Activated CD8-positive, alpha-beta memory T cell treated with anti-CD3 and anti-CD28 coated beads, Interleukin-2, amount 10 ng/mL, durations not matched to agents 7 days and 5 days (primary cell): ENCODE data around the gene KRTAP5-3. TPM values are rescaled to one million over a fixed set of nuclear protein-coding genes. Genes with fewer than 3 reads are reported as not detected.

Experiments used
- ATAC-seq: fragments of 150-1000 bp; cut with Tn5 transposase; one replicate; pipeline ENCODE4 v1.10.0; 2021; ENCODE audit warnings: moderate library complexity
- CTCF ChIA-PET: fragments of 350-600 bp; sonication (Branson Sonifier 250); formaldehyde crosslinking; loops from one replicate; lab custom pipeline; 2021; ENCODE audit warnings: antibody characterized with exemption; lab: Charles Lee
- DNase-seq: peaks from one replicate; pipeline ENCODE4 v3.0.0-alpha.2; 2020
- H3K27ac Mint-ChIP-seq: one replicate; pipeline ENCODE4 v1.8.0; 2021; ENCODE audit warnings: mild to moderate bottlenecking, mixed read lengths
- H3K27me3 Mint-ChIP-seq: one replicate; pipeline ENCODE4 v1.8.0; 2021; ENCODE audit warnings: mixed read lengths
- H3K36me3 Mint-ChIP-seq: one replicate; pipeline ENCODE4 v1.8.0; 2021; ENCODE audit warnings: mild to moderate bottlenecking, mixed read lengths
- H3K4me1 Mint-ChIP-seq: one replicate; pipeline ENCODE4 v1.8.0; 2021; ENCODE audit warnings: mixed read lengths
- H3K4me3 Mint-ChIP-seq: one replicate; pipeline ENCODE4 v1.8.0; 2021; ENCODE audit warnings: mild to moderate bottlenecking, moderate library complexity, mixed read lengths
- H3K9me3 Mint-ChIP-seq: one replicate; pipeline ENCODE4 v1.8.0; 2022; ENCODE audit warnings: low read depth, mixed read lengths
- total RNA-seq, 2 experiments: library from RNA; stranded (reverse); gene quantifications; one replicate each; pipeline ENCODE4 v1.2.3, GENCODE V29; 2021

Gene KRTAP5-3
- total RNA-seq, 2 experiments from 2014 or later, result not detected

DNA sequence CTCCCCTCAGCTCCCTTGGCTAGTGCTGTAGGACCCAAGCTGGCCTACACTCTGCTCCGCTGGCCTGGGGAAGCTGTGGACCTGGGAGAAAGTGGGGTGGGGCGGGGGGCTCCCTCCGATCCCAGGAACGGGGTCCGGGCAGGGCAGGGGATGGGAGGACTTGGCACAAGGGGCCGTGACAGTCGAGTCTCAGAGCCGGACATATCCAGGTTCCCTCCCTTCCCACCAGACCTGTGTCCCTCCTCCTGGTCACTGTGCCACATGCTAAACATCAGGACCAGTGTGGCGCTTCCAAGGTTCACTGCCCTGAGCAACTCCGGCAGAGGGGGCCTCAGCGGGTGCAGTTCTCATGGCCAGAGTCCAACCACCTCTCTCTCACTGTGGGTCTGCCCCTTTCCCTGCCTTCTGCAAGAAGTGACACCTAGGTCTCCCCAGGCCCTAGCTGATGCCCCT lies 38.2 kb downstream of the KRTAP5-3 start:
- no peak for DNase-seq
- H3K36me3 Mint-ChIP-seq, result no peaks in the 10 kb centered on the region
- H3K27me3 Mint-ChIP-seq, result peaks cover 20% of the 10 kb centered on the region
- ATAC-seq, result no peak
- H3K4me3 Mint-ChIP-seq, result no peak overlapping the region
- H3K4me1 Mint-ChIP-seq, result peaks cover 7% of the 10 kb centered on the region
- H3K9me3 Mint-ChIP-seq, result no peaks in the 10 kb centered on the region
- CTCF ChIA-PET, result interaction anchor here (1.2 kb wide), 2 partner anchors 22 to 23 kb away, joined by 3 to 6 read pairs; no protein-coding TSS in a partner anchor
- no peak overlapping the region for H3K27ac Mint-ChIP-seq

GRCh38 chr11:1569251-1569780 lies 38.9 kb downstream of the KRTAP5-3 start:
- no peak for DNase-seq
- H3K36me3 Mint-ChIP-seq, result no peaks in the 10 kb centered on the region
- H3K9me3 Mint-ChIP-seq, result no peaks in the 10 kb centered on the region
- H3K4me3 Mint-ChIP-seq, result no peak overlapping the region
- H3K27me3 Mint-ChIP-seq, result peaks cover 16% of the 10 kb centered on the region
- no peak for ATAC-seq
- no peak overlapping the region for H3K27ac Mint-ChIP-seq
- peaks cover 3% of the 10 kb centered on the region for H3K4me1 Mint-ChIP-seq
- CTCF ChIA-PET, result interaction anchor here (1.2 kb wide), 1 partner anchor 22 kb away, joined by 6 read pairs; no protein-coding TSS in a partner anchor

GRCh38 chr11:1568441-1568911 lies 39.8 kb downstream of the KRTAP5-3 start:
- Mint-ChIP-seq H3K9me3 (no peaks in the 10 kb centered on the region), H3K27ac (no peak overlapping the region), H3K4me1 (peaks cover 3% of the 10 kb centered on the region), H3K27me3 (peaks cover 12% of the 10 kb centered on the region), H3K4me3 (no peak overlapping the region), H3K36me3 (no peaks in the 10 kb centered on the region)
- no peak for ATAC-seq
- DNase-seq, result no peak
- CTCF ChIA-PET, result interaction anchor here (0.8 to 1.3 kb wide), 2 partner anchors 22 to 108 kb away, joined by 3 to 6 read pairs; no protein-coding TSS in a partner anchor

DNA sequence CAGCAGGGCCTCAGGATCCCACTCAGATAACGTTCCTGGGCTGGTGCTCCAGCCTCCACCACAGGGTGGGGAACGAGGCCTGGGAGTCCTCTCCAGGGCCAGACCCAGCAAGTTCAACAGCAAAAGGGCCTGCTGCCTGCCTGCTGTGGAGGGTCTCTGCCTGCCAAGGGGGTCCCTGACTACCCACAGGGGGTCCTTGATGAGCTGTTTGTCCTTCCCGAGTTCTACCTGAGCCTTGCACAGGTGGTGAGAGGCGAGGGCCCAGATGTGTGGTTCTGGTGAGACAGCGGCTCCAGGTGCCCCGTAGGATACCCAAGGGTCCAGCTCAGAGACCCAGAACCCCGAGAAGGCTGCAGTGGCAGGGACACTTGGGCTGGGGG lies 40.6 kb downstream of the KRTAP5-3 start:
- Mint-ChIP-seq H3K27ac (no peak overlapping the region), H3K27me3 (peaks cover 9% of the 10 kb centered on the region), H3K4me1 (peaks cover 3% of the 10 kb centered on the region), H3K4me3 (no peak overlapping the region), H3K9me3 (no peaks in the 10 kb centered on the region), H3K36me3 (no peaks in the 10 kb centered on the region)
- no peak for ATAC-seq
- no peak for DNase-seq
- CTCF ChIA-PET, result interaction anchor here (0.8 to 1.3 kb wide), 2 partner anchors 21 to 109 kb away, joined by 3 to 6 read pairs; no protein-coding TSS in a partner anchor

GRCh38 chr11:1567052-1567720 lies 41.1 kb downstream of the KRTAP5-3 start:
- Mint-ChIP-seq H3K36me3 (no peaks in the 10 kb centered on the region), H3K4me3 (no peak overlapping the region), H3K27me3 (peaks cover 9% of the 10 kb centered on the region), H3K27ac (no peak overlapping the region), H3K4me1 (peaks cover 3% of the 10 kb centered on the region), H3K9me3 (no peaks in the 10 kb centered on the region)
- DNase-seq (no peak), ATAC-seq (no peak)
- CTCF ChIA-PET, result interaction anchor here (0.8 to 1.3 kb wide), 3 partner anchors 21 to 29 kb away, joined by 3 to 6 read pairs (median 3); no protein-coding TSS in a partner anchor

DNA sequence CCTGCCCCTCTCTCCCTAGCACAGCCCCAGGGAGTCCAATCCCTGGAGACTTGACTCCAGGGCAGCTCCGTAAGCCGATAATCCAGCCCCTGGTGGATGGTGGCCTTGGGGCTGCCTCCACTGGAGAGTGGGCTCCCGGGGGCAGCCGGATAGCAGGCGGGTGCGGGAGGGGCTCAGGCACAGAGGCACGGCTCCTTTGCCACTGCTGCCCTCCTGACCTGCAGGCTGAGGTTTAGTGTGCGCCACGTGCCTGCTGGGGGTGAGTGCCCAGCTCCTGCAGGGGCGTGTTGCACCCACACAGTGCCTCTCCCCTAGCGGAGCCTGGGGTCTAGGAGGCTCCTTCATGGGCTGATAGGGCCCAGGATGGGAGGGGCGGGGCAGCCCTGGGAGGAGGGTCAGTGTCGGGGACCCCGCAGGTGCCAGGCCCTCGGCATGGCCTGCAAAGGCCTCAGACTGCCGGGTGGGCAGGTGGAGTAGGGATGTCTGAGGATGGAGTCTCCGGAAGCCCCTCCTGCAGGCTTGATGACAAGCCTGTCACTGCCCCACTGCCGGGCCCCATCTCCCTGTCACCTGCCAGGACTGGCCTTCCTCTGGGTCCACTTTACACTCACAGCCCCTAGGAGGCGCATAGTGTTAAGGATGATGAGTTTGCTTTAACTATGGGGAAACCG lies 41.7 kb downstream of the KRTAP5-3 start:
- Mint-ChIP-seq H3K27ac (no peak overlapping the region), H3K4me3 (no peak overlapping the region), H3K36me3 (no peaks in the 10 kb centered on the region), H3K27me3 (peaks cover 9% of the 10 kb centered on the region), H3K4me1 (peaks cover 3% of the 10 kb centered on the region), H3K9me3 (no peaks in the 10 kb centered on the region)
- ATAC-seq, result no peak
- CTCF ChIA-PET, result interaction anchor here (0.8 to 3.5 kb wide), 3 partner anchors 8 to 29 kb away, joined by 3 to 20 read pairs (median 3); no protein-coding TSS in a partner anchor
- DNase-seq, result no peak

DNA sequence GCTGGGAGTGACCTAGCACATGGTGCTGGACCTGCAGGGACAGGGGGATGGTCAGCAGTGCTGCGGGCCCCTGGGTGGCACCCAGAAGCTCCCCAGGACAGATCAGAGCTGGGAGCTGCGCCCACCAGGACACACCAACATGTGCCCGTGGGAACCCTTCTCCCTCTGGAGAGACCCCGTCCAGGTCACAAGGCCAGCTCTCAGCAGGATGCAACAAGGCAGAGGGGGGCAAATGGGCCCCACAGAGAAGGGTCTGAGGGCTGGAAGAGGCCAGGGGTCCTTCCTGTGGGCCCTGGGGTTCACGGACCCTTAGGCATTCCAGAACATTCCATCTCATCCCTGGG lies 42.4 kb downstream of the KRTAP5-3 start:
- DNase-seq, result no peak
- H3K9me3 Mint-ChIP-seq, result no peaks in the 10 kb centered on the region
- CTCF ChIA-PET, result interaction anchor here (3.5 kb wide), 1 partner anchor 9 kb away, joined by 20 read pairs; no protein-coding TSS in a partner anchor
- no peak overlapping the region for H3K27ac Mint-ChIP-seq
- no peak for ATAC-seq
- no peaks in the 10 kb centered on the region for H3K36me3 Mint-ChIP-seq
- H3K4me1 Mint-ChIP-seq, result peaks cover 3% of the 10 kb centered on the region
- no peak overlapping the region for H3K4me3 Mint-ChIP-seq
- H3K27me3 Mint-ChIP-seq, result peaks cover 8% of the 10 kb centered on the region

DNA sequence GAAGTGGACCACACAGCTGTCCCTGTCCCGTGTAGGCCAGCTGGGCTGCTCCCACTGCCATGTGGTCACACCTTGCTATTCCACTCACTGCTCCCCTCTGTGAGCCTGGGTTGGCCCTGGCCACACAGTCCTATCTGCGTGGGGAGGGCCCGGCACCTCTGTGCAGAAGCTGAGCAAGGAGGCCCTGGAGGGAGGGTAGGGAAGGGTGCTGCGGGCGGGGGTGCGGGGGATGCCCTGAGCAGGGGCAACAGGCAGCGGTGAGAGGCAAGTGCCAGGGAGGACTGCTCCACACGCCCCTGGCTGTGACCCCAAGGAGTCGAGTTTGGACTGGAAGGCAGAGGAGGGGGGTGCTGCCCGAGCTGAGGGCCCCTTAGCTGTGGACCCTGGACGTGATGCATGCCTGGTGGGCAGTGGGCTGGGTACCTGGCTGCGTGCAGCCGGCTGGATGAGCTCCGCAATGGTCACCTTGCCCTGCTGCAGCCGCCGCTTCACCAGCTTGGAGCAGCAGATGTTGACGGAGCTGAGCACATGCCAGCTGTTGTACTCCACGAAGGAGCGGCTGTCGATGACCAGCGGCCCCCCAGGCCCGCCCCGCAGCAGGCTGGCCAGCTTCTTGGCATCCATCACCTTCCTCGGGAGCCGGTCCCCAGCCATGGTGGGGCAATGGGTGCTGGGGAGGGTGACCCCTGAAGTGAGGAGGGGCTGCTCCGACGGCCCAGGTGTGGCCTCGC lies 42.9 kb downstream of the KRTAP5-3 start:
- Mint-ChIP-seq H3K9me3 (no peaks in the 10 kb centered on the region), H3K4me1 (peaks cover 3% of the 10 kb centered on the region), H3K27me3 (peaks cover 3% of the 10 kb centered on the region), H3K4me3 (no peak overlapping the region), H3K27ac (no peak overlapping the region), H3K36me3 (no peaks in the 10 kb centered on the region)
- no peak for ATAC-seq
- CTCF ChIA-PET, result interaction anchor here (3.5 kb wide), 1 partner anchor 9 kb away, joined by 20 read pairs; no protein-coding TSS in a partner anchor
- no peak for DNase-seq

GRCh38 chr11:1564535-1565172 lies 43.6 kb downstream of the KRTAP5-3 start:
- CTCF ChIA-PET, result interaction anchor here (2.1 to 3.5 kb wide), 2 partner anchors 10 to 18 kb away, joined by 5 to 20 read pairs; no protein-coding TSS in a partner anchor
- ATAC-seq (no peak), DNase-seq (no peak)
- Mint-ChIP-seq H3K27ac (no peak overlapping the region), H3K27me3 (no peaks in the 10 kb centered on the region), H3K4me1 (peaks cover 3% of the 10 kb centered on the region), H3K4me3 (no peak overlapping the region), H3K36me3 (no peaks in the 10 kb centered on the region), H3K9me3 (no peaks in the 10 kb centered on the region)

- no peak for DNase-seq
- H3K27me3 Mint-ChIP-seq, result no peaks in the 10 kb centered on the region
- ATAC-seq, result no peak
- H3K27ac Mint-ChIP-seq, result no peak overlapping the region
- CTCF ChIA-PET, result interaction anchor here (2.1 to 3.5 kb wide), 2 partner anchors 11 to 17 kb away, joined by 5 to 20 read pairs; no protein-coding TSS in a partner anchor
- no peaks in the 10 kb centered on the region for H3K36me3 Mint-ChIP-seq
- H3K4me1 Mint-ChIP-seq, result peaks cover 3% of the 10 kb centered on the region
- no peak overlapping the region for H3K4me3 Mint-ChIP-seq
- no peaks in the 10 kb centered on the region for H3K9me3 Mint-ChIP-seq
Observed at GRCh38 chr11:1563697-1564534, 44.3 kb downstream of the KRTAP5-3 start.

- H3K4me3 Mint-ChIP-seq, result no peak overlapping the region
- H3K9me3 Mint-ChIP-seq, result no peaks in the 10 kb centered on the region
- CTCF ChIA-PET, result interaction anchor here (2.1 to 3.5 kb wide), 2 partner anchors 11 to 16 kb away, joined by 5 to 20 read pairs; no protein-coding TSS in a partner anchor
- DNase-seq (no peak), ATAC-seq (no peak)
- no peaks in the 10 kb centered on the region for H3K27me3 Mint-ChIP-seq
- peaks cover 1% of the 10 kb centered on the region for H3K4me1 Mint-ChIP-seq
- H3K36me3 Mint-ChIP-seq, result no peaks in the 10 kb centered on the region
- no peak overlapping the region for H3K27ac Mint-ChIP-seq
Observed at GRCh38 chr11:1563149-1563638, 45.1 kb downstream of the KRTAP5-3 start.
